ENCODE results near the gene PTOV1.

Gene PTOV1

DNA sequence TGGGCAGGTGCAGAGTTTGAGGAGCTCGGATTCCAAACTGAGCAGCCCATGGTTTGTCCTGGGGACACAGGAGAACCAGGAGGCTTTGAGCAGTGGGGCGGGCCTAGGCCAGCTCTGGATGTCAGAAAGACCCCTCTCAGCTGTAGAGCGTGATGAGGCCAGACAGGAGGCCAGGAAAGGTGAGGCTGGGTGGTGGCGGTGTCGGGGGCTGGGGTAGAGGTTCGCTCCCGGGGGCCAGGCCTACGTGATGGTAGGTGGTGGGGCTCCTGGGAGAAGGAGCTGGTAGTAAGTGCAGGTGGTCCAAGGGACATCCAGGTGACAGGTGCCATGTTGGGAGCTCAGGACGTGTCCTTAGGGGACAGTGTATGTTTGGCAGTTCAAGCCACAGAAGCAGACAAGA is 13.5 kb upstream of the PTOV1 start:
- Histone ChIP-seq H3F3A (ENCODE audit: insufficient read depth, low read length) (peaks cover 7% of the 10 kb centered on the region; the same call in 1 of the 2 replicates), H3K27me3 (ENCODE audit: insufficient read depth, low read length) (no peaks in the 10 kb centered on the region), H3K79me2 (ENCODE audit: insufficient read depth, low read length) (no peaks in the 10 kb centered on the region), H4K20me1 (ENCODE audit: insufficient read depth, low read length) (no peaks in the 10 kb centered on the region), H3K9me2 (ENCODE audit: low read depth, low read length) (no peaks in the 10 kb centered on the region), H3K9ac (ENCODE audit: low read length) (no peak overlapping the region), H3K27ac (ENCODE audit: low read depth, low read length, poor library complexity, severe bottlenecking) (no peak overlapping the region), H3K4me2 (ENCODE audit: low read length) (no peak overlapping the region), H3K4me3 (ENCODE audit: low read depth, low read length, poor library complexity, severe bottlenecking) (no peak overlapping the region), H2AFZ (ENCODE audit: low read length) (no peak overlapping the region), H3K4me1 (ENCODE audit: insufficient read depth, low read length, severe bottlenecking) (peaks cover 7% of the 10 kb centered on the region), H3K36me3 (ENCODE audit: insufficient read depth, low read length) (peaks cover 93% of the 10 kb centered on the region), H3K9me3 (ENCODE audit: low read length) (no peaks in the 10 kb centered on the region)
- TF ChIP-seq EZH2 (IDR thresholded peaks at IDR 0.05; ENCODE audit: borderline replicate concordance, low read length) = no peak
- TF ChIP-seq, protein P1, sequence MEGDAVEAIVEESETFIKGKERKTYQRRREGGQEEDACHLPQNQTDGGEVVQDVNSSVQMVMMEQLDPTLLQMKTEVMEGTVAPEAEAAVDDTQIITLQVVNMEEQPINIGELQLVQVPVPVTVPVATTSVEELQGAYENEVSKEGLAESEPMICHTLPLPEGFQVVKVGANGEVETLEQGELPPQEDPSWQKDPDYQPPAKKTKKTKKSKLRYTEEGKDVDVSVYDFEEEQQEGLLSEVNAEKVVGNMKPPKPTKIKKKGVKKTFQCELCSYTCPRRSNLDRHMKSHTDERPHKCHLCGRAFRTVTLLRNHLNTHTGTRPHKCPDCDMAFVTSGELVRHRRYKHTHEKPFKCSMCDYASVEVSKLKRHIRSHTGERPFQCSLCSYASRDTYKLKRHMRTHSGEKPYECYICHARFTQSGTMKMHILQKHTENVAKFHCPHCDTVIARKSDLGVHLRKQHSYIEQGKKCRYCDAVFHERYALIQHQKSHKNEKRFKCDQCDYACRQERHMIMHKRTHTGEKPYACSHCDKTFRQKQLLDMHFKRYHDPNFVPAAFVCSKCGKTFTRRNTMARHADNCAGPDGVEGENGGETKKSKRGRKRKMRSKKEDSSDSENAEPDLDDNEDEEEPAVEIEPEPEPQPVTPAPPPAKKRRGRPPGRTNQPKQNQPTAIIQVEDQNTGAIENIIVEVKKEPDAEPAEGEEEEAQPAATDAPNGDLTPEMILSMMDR (IDR thresholded peaks at IDR 0.05; ENCODE audit: low read length) = no peak

DNA sequence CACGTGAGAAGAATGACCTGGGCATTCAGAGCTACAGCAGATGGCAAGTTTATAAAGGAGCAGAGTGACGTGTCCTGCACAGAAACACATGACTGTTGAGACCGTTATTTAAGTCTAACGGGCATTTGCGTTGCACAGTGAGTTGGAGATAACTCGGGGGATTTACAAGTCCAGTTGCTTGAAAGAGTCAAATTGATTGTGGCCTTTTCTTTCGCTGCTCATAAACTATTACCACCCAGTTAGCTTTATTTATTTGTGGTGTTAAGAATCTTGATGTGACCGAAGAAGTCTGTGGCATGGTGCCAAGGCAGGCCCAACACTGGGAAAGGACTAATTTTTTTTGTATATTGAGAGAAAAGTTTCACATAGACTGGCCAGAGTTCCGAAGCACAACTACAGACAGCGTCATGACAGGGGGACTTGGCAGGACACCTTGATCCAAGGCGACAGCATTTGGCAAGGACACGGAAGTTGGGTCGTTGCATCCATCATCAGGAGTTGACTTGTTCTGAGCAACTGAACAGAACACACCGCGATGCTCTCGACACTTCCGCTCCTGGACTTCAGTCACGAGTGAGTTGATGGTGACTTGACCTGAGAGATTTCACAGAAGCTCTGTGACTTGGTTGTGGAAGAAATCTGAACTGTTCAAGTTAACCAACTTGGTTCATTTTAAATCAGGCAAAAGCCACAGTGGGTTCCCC is 11.9 kb upstream of the PTOV1 start:
- no peak overlapping the region for H3K9ac ChIP-seq (ENCODE audit: low read length)
- H3K36me3 ChIP-seq (ENCODE audit: insufficient read depth, low read length) = peaks cover 77% of the 10 kb centered on the region
- H3K79me2 ChIP-seq (ENCODE audit: insufficient read depth, low read length) = no peaks in the 10 kb centered on the region
- no peaks in the 10 kb centered on the region for H3K27me3 ChIP-seq (ENCODE audit: insufficient read depth, low read length)
- no peak overlapping the region for H3K27ac ChIP-seq (ENCODE audit: low read depth, low read length, poor library complexity, severe bottlenecking)
- H2AFZ ChIP-seq (ENCODE audit: low read length) = no peak overlapping the region
- H3K4me2 ChIP-seq (ENCODE audit: low read length) = no peak overlapping the region
- no peaks in the 10 kb centered on the region for H3K9me2 ChIP-seq (ENCODE audit: low read depth, low read length)
- TF ChIP-seq, protein P1 (IDR thresholded peaks at IDR 0.05; ENCODE audit: low read length) = no peak
- no peak for TF ChIP-seq EZH2 (IDR thresholded peaks at IDR 0.05; ENCODE audit: borderline replicate concordance, low read length)
- no peaks in the 10 kb centered on the region for H4K20me1 ChIP-seq (ENCODE audit: insufficient read depth, low read length)
- peaks cover 23% of the 10 kb centered on the region for H3K4me1 ChIP-seq (ENCODE audit: insufficient read depth, low read length, severe bottlenecking)
- H3K9me3 ChIP-seq (ENCODE audit: low read length) = no peaks in the 10 kb centered on the region
- H3K4me3 ChIP-seq (ENCODE audit: low read depth, low read length, poor library complexity, severe bottlenecking) = no peak overlapping the region
- peaks cover 7% of the 10 kb centered on the region; the same call in 1 of the 2 replicates for H3F3A ChIP-seq (ENCODE audit: insufficient read depth, low read length)

DNA sequence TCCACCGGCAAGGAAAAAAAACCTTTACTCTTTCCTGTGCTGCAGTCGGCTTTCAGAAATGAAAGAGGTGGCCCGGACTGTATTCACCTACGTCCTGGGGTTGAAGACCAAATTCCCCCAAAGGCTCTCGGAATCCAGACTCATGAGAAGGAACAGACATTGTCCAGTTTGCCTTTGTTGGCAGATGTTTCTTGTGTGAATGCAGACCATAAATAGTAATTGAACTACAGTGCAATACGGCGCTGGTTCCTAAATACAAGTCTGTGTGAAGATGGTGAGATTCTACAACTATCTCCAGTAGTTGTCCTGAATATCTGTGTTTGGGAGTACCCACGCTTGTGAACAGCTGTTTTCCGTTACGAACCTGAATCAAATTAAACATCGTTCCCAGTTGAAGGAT is 11.2 kb upstream of the PTOV1 start:
- Histone ChIP-seq H4K20me1 (ENCODE audit: insufficient read depth, low read length) (no peaks in the 10 kb centered on the region), H3K9me2 (ENCODE audit: low read depth, low read length) (no peaks in the 10 kb centered on the region), H2AFZ (ENCODE audit: low read length) (no peak overlapping the region), H3K9ac (ENCODE audit: low read length) (no peak overlapping the region), H3K27ac (ENCODE audit: low read depth, low read length, poor library complexity, severe bottlenecking) (no peak overlapping the region), H3K4me2 (ENCODE audit: low read length) (no peak overlapping the region), H3K27me3 (ENCODE audit: insufficient read depth, low read length) (no peaks in the 10 kb centered on the region), H3K9me3 (ENCODE audit: low read length) (no peaks in the 10 kb centered on the region), H3K79me2 (ENCODE audit: insufficient read depth, low read length) (no peaks in the 10 kb centered on the region), H3K4me1 (ENCODE audit: insufficient read depth, low read length, severe bottlenecking) (peaks cover 30% of the 10 kb centered on the region), H3F3A (ENCODE audit: insufficient read depth, low read length) (peaks cover 7% of the 10 kb centered on the region; the same call in 1 of the 2 replicates), H3K36me3 (ENCODE audit: insufficient read depth, low read length) (peaks cover 70% of the 10 kb centered on the region), H3K4me3 (ENCODE audit: low read depth, low read length, poor library complexity, severe bottlenecking) (no peak overlapping the region)
- TF ChIP-seq EZH2 (IDR thresholded peaks at IDR 0.05; ENCODE audit: borderline replicate concordance, low read length) = no peak

DNA sequence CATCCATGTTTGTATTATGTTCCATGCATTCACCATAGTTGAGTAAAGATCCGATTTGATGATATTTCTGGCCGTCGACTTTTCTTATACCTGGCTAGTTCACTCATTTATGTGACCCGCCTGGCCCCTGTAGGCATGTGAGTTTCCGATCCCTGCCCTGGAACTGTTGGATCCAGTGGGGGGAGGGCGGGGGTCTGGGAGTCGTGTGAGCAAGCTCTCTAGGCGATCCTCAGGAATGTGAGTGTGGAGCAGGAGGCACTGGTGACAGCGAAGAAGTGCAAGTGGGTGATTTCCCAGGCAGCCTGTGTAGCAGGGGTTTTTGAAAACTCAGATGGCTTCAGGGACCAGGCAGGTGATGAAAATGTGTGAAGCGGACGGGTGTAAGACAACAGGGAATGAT is 10.6 kb upstream of the PTOV1 start:
- H4K20me1 ChIP-seq (ENCODE audit: insufficient read depth, low read length) = no peaks in the 10 kb centered on the region
- H3K27ac ChIP-seq (ENCODE audit: low read depth, low read length, poor library complexity, severe bottlenecking) = no peak overlapping the region
- H3K4me2 ChIP-seq (ENCODE audit: low read length) = no peak overlapping the region
- H3K36me3 ChIP-seq (ENCODE audit: insufficient read depth, low read length) = peaks cover 64% of the 10 kb centered on the region
- H3F3A ChIP-seq (ENCODE audit: insufficient read depth, low read length) = peaks cover 7% of the 10 kb centered on the region; the same call in 1 of the 2 replicates
- H3K9me2 ChIP-seq (ENCODE audit: low read depth, low read length) = no peaks in the 10 kb centered on the region
- H3K9me3 ChIP-seq (ENCODE audit: low read length) = no peaks in the 10 kb centered on the region
- H3K27me3 ChIP-seq (ENCODE audit: insufficient read depth, low read length) = no peaks in the 10 kb centered on the region
- H3K4me3 ChIP-seq (ENCODE audit: low read depth, low read length, poor library complexity, severe bottlenecking) = no peak overlapping the region
- no peak overlapping the region for H2AFZ ChIP-seq (ENCODE audit: low read length)
- TF ChIP-seq, protein P1 (IDR thresholded peaks at IDR 0.05; ENCODE audit: low read length) = no peak
- no peak for TF ChIP-seq EZH2 (IDR thresholded peaks at IDR 0.05; ENCODE audit: borderline replicate concordance, low read length)
- no peaks in the 10 kb centered on the region for H3K79me2 ChIP-seq (ENCODE audit: insufficient read depth, low read length)
- peaks cover 33% of the 10 kb centered on the region for H3K4me1 ChIP-seq (ENCODE audit: insufficient read depth, low read length, severe bottlenecking)
- no peak overlapping the region for H3K9ac ChIP-seq (ENCODE audit: low read length)

Measured in OCI-LY1 (cell line).